ENCODE results near the gene LRRC42.

GRCh38 chr1:53918343-53918742 lies 27.8 kb upstream of the LRRC42 start:
- no peak for TF ChIP-seq POLR2A (IDR thresholded peaks at IDR 0.05; ENCODE audit: low read length)
- no peak for TF ChIP-seq GATA1 (IDR thresholded peaks at IDR 0.05; ENCODE audit: low read depth, low read length)

All from erythroblast (primary cell).